Uterus (tissue), 4 donors: Measurements from ENCODE around the gene RBFOX2. TPM values are rescaled to one million over a fixed set of nuclear protein-coding genes. Genes with fewer than 3 reads are reported as not detected.

Source experiments
- DNase-seq, 2 donors: peaks; one replicate each; pipeline ENCODE4 v3.0.0-alpha.2; 2019 to 2020
- H3K27ac ChIP-seq, 2 donors: fragments of 200-600 bp; sonication (generic); 1 replicate in 1 of 2; 2 replicates in 1 of 2; pipeline ENCODE4 v1.5.1; 2016 to 2018
- H3K27me3 ChIP-seq, 2 donors: fragments of 200-600 bp; sonication (generic); one replicate each; pipeline ENCODE4 v1.5.1; 2018 to 2019; ENCODE audit warnings: control low read depth in 1 of 2
- H3K36me3 ChIP-seq, 2 donors: fragments of 200-600 bp; sonication (generic); one replicate each; pipeline ENCODE4 v1.5.1; 2019; ENCODE audit warnings: control low read depth in 1 of 2
- H3K4me1 ChIP-seq, 2 donors: fragments of 200-600 bp; sonication (generic); one replicate each; pipeline ENCODE4 v1.5.1; 2018 to 2019; ENCODE audit warnings: control low read depth in 1 of 2
- H3K4me3 ChIP-seq, 2 donors: fragments of 200-600 bp; sonication (generic); 1 replicate in 1 of 2; 2 replicates in 1 of 2; pipeline ENCODE4 v1.5.1; 2018 to 2019; ENCODE audit warnings: mild to moderate bottlenecking in 1 of 2
- H3K9me3 ChIP-seq, 2 donors: fragments of 200-600 bp; sonication (generic); one replicate each; pipeline ENCODE4 v1.5.1; 2019; ENCODE audit warnings: control low read depth in 1 of 2
- POLR2A ChIP-seq, 2 donors: fragments of 450-650 bp; IDR thresholded peaks; one replicate each; pipeline ENCODE4 v1.6.1; 2016; ENCODE audit warnings: antibody characterized with exemption in 2 of 2, mild to moderate bottlenecking in 1 of 2, moderate library complexity in 1 of 2
- intact Hi-C: fragments of 100-400 bp; cut with DNase I; formaldehyde crosslinking; loops from one replicate; pipeline ENCODE4 v1.15.1; 2023; ENCODE audit warnings: low total_unique reads
- total RNA-seq, 4 donors: library from RNA; depleted of rRNA in 3 of 4; stranded (reverse); fragments of >200 nt in 3 of 4; gene quantifications; one replicate each; pipeline versions ENCODE4 v1.1.0 to v1.2.4, GENCODE V29; 2014 to 2023
- TF ChIP-seq, protein P1 (sequence below), 4 experiments: fragments of 200-600 bp in 2 of 4; fragments of 450-650 bp in 2 of 4; sonication (generic) in 2 of 4; IDR thresholded peaks; one replicate each; pipeline ENCODE4 v1.5.1; 2016 to 2019; ENCODE audit warnings: antibody characterized with exemption in 4 of 4, mild to moderate bottlenecking in 2 of 4, moderate library complexity in 1 of 4
- donor health status: DM: yes; HTN: yes; CAD: no.

RBFOX2 gene
- total RNA-seq, 4 donors from 2014 or later: 81.0 to 311 (median 147) TPM

DNA sequence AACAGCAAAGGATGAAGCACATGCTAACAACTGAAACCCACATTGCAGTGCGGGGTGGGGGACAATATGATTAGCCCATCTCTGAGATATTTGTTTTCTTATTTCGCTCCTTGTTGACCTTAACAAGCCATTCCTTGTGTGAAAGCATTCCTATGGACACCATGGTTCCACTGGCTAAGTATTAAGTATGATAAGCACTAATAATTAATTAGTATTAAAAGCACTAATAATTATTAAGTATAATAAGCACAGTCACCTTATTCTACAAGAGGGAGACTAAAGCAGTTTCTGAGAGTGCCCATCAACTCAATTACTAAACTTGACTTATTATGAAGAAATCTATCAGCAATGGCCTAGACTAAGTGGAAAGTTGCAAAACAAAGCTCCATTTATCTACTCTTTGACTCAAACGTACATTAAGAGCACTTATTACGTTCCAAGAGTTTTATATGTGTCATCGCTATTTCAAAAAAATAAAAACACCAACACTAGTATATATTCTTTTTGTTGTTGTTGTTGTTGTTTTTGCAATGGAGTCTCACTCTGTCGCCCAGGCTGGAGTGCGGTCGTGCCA, 65.3 kb downstream of the RBFOX2 start:
- H3K4me1 ChIP-seq: peaks cover 5 to 18% of the 10 kb centered on the region in 2 donors
- H3K27ac ChIP-seq: peak overlapping the region; percentile 12 to 32
- no peak for TF ChIP-seq POLR2A (IDR thresholded peaks at IDR 0.05)
- TF ChIP-seq, protein P1, sequence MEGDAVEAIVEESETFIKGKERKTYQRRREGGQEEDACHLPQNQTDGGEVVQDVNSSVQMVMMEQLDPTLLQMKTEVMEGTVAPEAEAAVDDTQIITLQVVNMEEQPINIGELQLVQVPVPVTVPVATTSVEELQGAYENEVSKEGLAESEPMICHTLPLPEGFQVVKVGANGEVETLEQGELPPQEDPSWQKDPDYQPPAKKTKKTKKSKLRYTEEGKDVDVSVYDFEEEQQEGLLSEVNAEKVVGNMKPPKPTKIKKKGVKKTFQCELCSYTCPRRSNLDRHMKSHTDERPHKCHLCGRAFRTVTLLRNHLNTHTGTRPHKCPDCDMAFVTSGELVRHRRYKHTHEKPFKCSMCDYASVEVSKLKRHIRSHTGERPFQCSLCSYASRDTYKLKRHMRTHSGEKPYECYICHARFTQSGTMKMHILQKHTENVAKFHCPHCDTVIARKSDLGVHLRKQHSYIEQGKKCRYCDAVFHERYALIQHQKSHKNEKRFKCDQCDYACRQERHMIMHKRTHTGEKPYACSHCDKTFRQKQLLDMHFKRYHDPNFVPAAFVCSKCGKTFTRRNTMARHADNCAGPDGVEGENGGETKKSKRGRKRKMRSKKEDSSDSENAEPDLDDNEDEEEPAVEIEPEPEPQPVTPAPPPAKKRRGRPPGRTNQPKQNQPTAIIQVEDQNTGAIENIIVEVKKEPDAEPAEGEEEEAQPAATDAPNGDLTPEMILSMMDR (IDR thresholded peaks at IDR 0.05): no peak
- intact Hi-C loops: no loop called here
- H3K36me3 ChIP-seq: no peaks in the 10 kb centered on the region
- H3K9me3 ChIP-seq: no peaks in the 10 kb centered on the region
- H3K4me3 ChIP-seq: no peak overlapping the region
- DNase-seq: no peak
- no peaks in the 10 kb centered on the region for H3K27me3 ChIP-seq

DNA sequence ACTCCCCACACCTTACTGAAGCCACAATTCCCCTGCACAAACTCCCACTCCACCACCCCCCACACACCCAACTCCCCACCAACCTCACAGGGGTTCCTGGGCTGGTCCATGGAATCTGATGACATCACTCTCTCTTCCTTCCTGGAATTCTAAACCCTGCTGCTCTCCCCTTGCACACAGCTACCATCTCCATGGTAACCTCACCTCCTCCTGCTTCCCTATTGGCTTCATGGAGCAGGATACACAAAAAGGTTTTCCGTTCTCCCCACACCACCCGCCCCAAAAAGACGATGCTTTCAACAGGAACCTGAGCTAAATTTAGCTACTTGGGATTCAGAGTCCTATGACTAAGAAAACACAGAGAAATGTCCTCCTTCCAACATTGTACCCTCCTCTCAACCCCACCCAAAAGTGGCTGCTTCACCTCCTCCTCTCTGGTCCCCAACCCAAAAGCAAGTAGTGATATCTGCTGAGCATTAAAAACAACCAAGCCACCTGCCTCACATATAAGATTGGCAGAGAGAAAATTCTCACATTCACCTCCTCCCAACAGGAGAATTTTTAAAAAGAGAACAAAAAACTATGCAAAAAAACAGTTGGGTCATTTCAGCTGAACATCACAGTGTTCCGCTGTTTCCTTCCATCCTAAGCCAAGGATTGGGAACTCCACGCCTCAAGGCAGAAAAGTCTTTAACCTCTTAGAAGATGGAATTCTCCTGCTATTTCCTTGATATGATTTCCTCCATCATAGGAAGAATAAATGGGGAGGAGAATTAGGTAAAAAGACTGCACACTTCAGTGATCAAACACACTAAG, 66.9 kb downstream of the RBFOX2 start:
- H3K9me3 ChIP-seq: no peaks in the 10 kb centered on the region
- TF ChIP-seq, protein P1 (IDR thresholded peaks at IDR 0.05): peak in 1 of 4 experiments; percentile 6
- no peak for TF ChIP-seq POLR2A (IDR thresholded peaks at IDR 0.05)
- intact Hi-C loops: no loop called here
- peak; percentile 59 to 73 for DNase-seq
- H3K4me3 ChIP-seq: no peak overlapping the region
- H3K27ac ChIP-seq: peak overlapping the region; percentile 65 to 79
- no peaks in the 10 kb centered on the region for H3K36me3 ChIP-seq
- no peaks in the 10 kb centered on the region for H3K27me3 ChIP-seq
- H3K4me1 ChIP-seq: peaks cover 0 to 12% of the 10 kb centered on the region in 2 donors

DNA sequence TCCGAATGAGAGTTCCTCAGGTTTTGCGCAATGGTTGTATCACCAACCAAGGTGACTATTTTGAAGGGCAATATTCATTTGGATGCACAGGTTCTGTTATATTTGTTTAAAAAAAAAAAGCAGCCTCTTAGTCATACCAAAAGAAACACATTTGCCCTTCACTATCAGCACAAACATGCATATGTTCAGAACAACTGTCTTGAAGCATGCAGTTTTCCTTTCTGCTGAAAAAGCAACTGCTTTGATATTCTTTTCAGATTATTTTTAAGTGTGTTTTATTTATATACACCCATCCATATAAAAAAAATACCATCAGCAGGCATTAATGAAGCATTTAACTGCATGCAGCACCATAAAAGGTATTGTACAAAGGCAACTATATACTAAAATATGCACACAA, 67.8 kb downstream of the RBFOX2 start:
- intact Hi-C loops: no loop called here
- peak overlapping the region; percentile 65 to 79 for H3K27ac ChIP-seq
- no peaks in the 10 kb centered on the region for H3K27me3 ChIP-seq
- H3K4me3 ChIP-seq: no peak overlapping the region
- no peak for TF ChIP-seq POLR2A (IDR thresholded peaks at IDR 0.05)
- TF ChIP-seq, protein P1 (IDR thresholded peaks at IDR 0.05): no peak
- peaks cover 0 to 12% of the 10 kb centered on the region in 2 donors for H3K4me1 ChIP-seq
- DNase-seq: no peak
- no peaks in the 10 kb centered on the region for H3K36me3 ChIP-seq
- H3K9me3 ChIP-seq: no peaks in the 10 kb centered on the region

DNA sequence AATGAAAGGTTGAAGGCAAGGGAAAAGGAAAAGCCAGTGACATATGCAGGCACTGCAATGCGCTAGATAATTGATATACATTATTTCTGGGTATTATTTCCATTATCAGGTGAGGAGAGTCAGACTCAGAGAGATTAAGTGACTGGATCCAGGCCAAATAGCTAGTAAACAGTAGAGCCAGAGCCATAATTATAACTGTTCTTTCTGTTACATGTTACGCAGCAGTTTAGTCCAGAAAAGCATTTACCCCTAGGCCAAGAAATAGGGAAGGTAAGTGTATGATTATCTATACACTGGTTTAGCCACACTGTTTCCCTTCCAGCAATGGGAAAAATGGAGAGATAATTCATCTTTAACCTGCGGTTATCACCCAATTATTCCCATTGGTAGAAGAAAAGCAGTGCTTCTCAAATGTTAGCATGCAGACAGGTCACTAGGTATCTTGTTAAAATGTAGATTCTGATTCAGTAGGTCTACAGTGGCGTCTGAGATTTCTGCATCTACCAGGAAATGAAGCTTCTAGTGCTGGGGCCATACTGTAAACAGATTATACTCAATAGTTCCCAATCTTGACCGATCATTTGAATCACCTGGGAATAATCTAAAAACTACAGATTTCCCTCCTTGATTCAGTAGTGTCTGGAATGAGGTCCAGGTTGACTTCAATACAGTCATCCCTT, 69.4 kb downstream of the RBFOX2 start:
- Histone ChIP-seq H3K27me3 (no peaks in the 10 kb centered on the region), H3K9me3 (no peaks in the 10 kb centered on the region), H3K4me1 (peaks cover 0 to 12% of the 10 kb centered on the region in 2 donors), H3K27ac (peak overlapping the region in 1 of 2 donors; percentile 79), H3K36me3 (no peaks in the 10 kb centered on the region), H3K4me3 (no peak overlapping the region)
- no peak for DNase-seq
- TF ChIP-seq, protein P1 (IDR thresholded peaks at IDR 0.05): no peak
- no peak for TF ChIP-seq POLR2A (IDR thresholded peaks at IDR 0.05)
- intact Hi-C loops: no loop called here

DNA sequence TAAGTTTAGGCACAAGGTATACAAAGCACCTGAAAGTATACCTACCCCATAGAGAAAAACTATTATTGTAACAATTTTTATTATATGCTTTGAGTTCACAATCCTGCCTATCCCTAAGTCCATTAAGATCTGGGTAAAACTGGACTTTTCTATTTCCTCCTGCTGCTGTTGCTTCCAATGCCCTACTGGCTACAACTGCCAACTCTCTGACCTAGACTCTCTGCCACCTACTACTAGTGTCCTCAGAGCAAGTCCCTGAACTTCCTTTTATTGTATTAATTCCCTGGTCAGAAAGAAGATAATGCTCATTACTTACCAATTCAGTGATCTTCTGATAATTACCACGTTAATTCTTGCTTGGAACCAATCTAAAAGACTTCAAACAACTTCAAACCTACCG, 70.3 kb downstream of the RBFOX2 start:
- Histone ChIP-seq H3K36me3 (no peaks in the 10 kb centered on the region), H3K27me3 (no peaks in the 10 kb centered on the region), H3K4me3 (no peak overlapping the region), H3K4me1 (peaks cover 0 to 12% of the 10 kb centered on the region in 2 donors), H3K27ac (no peak overlapping the region), H3K9me3 (no peaks in the 10 kb centered on the region)
- TF ChIP-seq, protein P1 (IDR thresholded peaks at IDR 0.05): no peak
- no peak for TF ChIP-seq POLR2A (IDR thresholded peaks at IDR 0.05)
- DNase-seq: no peak
- intact Hi-C loops: no loop called here
